ENCODE measurements around the gene GDAP2.

GDAP2 gene

DNA sequence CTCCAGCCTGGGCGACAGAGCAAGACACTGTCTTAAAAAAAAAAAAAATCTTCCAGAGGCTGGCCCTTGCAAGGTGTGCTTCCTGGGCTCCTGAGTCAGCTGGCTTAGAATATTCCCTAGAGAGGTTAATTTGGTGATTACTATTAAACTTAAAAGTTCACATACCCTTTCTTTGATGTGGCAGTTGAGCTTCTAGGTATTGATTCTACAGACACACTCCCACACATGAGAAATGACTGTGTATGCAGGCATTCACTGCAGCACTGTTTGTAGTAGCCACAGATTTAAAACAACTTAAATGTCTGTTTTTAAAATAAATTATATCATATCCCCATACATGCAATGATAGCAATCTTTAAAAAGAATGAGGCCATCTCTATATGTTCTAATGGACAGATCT, 93.4 kb downstream of the GDAP2 start:
- no peak for DNase-seq

DNA sequence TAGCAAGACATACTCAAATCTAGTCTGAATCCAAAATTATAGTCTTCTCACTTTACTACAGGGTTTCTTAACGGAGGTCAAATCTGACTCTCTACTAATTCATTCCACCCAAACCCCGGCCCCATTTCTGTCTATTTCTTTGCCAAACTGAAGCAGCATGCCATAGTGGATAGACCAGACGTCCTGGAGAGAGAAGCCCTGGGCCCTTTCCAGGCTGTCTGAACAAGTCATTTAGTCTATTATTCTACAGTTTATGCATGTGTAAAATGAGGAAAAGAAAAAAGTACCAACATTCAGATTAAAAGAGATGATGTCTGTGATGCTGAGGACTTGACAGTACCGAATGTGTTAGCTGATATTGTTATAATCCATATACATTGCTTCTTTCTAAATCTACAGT, 95.0 kb downstream of the GDAP2 start:
- no peak for DNase-seq

DNA sequence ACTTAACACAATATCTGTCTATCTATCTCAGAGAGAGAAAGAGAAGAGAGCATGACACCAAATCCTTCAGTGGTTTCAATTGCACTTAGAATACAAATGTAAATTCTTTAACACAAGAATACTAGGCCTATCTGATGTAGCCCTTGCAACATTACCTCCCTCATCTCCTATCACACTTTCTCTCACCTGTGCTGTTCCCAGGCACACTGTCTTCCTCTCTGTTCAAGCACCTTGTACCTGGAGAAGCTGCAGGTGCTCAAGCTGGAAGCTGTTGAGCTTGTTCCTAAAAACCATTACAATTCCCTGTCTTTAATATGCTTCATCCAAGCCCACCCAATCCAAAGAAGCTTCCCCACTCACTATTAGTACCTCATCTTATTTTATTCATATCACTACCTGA, 97.0 kb downstream of the GDAP2 start:
- no peak for DNase-seq

DNA sequence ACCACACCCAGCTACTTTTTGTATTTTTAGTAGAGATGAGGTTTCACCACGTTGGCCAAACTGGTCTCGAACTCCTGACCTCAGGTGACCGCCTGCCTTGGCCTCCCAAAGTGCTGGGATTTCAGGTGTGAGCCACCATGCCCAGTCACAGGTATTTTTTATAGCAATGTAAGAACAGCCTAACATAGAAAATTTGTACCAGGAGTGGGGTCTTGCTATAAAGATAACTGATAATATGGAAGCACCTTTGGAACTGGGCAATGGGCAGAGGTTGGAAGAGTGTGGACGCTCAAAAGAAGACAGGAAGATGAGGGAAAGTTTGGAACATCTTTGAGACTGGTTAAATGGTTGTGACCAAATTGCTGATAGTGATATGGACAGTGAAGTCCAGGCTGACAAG, 99.2 kb downstream of the GDAP2 start:
- DNase-seq: no peak

DNA sequence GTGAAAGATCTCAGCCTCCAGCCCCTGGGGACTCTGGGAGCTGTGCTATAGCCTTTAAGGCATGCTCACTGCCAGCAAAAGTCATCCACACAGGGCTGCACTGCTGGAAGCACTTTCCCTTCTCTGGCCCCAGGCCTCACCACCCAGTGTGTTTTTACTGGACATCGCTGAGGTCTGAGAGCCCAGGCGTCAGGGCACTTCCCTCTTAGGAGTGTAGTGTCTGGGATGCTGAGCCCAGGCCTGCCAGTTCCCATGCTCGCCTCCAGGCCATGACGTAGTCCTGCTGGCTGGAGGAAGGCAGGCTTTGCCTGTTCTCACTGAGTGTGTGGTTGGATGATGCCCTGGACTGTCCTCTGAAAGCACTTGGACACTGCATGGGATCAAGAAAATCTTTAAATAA, 101.2 kb downstream of the GDAP2 start:
- DNase-seq: no peak

DNA sequence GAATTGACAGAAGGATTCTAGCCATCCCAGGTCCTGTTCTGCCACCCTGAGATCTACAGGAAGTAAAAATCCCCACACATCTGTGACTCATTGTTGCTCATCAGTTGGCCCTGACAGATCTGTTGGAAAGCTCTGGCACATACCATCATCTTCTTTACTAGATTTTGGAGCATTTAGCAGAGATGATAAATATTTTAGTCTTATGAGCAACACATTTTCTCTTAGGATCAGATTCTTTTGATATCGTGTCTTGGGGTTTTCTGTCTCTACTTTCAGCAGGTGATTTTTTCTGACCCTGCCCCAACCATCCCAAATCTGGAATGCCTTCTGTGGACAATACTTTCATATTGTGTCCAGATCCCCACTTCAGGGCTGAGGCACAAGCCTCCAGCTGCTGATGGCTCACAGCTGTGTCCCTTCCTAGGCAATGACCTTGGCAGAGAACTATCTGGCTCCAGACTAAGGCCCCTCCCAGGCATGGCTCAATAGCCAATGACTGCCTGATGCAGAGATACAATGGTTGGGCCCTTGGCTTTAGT, 102.8 kb downstream of the GDAP2 start:
- no peak for DNase-seq

DNA sequence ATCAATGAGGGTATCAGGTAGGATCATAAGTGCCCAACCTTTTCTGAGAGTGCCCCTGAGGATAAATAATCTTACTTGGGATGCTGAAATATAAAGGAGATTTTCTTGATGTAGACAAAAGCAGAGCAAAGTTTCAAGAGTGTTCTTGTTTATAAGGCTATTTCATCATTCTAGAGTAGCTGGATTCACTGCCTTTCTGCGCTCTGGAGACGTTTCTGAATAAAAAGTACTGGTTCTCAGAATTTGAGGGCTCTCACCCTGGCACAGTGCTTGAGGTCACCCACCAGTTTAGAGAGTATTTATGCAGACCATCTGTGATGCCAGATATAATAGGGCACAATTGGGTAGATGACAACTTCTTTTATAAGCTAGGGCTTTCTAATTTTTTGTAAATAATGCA, 103.3 kb downstream of the GDAP2 start:
- DNase-seq: no peak

DNA sequence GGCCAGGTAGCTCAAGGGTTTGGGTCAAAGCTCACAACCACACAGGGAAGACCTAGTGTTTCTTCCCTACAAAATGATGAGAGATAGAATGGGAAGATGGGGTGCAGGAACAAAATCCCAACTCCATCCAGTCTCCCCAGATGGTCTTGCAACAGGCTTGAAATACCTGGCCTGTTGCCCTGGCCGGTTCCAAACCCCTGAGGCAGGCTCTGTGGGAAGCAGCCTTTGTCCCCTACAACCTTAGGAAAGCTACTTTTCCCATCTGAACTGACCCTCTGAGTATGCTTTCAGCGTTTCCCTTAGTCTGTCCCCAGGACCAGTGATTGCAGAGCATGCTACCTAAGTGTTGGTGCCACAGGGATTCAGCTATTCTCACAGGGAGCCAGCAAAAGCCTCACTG, 104.0 kb downstream of the GDAP2 start:
- DNase-seq: no peak

DNA sequence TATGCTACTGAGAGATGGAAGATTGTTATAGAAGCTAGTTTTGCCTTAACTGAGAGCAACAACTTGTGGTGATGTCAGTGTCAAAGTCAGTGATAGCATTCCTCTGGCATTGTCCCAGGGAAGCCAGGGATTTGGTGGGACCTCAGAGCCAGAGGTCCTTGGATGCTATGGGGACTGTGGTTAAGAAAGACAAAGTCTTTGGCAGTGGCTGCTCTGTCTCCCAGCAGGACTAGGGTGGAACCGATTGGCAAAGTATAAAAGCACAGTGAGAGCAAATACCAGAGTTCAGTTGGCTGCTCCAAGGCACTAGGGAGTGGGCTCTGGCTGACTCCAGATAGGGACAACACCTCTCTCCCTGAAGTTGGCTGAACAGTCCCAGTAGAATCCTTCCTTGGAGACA, 104.8 kb downstream of the GDAP2 start:
- no peak for DNase-seq

DNA sequence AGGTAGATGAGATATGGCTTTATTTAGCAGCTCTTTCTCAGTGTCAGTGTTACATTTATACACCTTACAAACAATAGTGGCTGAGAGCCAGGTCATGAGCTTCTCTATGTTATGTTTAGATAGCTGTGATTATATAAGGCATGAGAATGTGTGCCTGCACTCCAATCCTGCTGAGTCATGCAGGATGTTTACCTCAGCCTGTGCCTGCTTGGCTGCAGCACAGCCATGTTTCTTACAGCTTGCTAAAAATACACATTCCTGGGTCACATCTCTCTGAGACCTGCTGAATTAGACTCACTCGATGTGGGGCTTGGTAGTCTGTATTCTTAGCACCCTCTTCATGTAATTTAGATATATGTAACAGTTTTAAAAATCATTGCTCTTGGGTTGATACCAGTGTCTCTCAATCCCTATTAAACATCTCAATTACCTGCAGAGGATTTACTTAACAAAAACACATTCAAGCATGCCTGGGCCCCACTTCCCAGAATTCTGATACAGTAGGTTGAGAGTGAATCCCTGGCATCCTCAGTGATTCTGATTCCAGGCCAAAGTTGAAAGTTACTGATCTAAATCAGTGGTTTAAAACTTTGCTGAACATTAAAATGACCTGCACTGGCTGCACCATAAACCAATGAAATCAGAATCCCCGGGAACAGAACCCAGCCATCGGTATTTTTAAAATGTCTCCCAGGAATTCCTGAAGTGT, 107.5 kb downstream of the GDAP2 start:
- no peak for DNase-seq

DNA sequence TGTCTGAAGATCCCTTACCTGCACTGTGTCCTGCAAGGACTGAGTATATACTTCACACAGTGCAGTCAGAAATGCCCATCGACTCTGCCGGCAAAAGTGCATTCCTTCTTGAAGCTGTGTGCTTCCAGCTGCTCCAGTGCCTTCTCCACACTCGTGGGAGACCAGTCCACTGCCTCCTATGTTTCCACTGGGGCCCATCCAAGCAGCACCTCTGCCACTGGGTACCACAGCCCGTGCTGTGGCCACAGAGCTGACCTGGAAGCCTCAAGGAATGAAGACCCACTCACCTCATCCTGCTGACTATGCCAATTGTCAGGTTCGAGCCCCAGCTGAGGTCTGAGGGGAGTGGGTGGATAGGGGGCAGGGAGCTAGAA, 108.1 kb downstream of the GDAP2 start:
- DNase-seq: no peak

DNA sequence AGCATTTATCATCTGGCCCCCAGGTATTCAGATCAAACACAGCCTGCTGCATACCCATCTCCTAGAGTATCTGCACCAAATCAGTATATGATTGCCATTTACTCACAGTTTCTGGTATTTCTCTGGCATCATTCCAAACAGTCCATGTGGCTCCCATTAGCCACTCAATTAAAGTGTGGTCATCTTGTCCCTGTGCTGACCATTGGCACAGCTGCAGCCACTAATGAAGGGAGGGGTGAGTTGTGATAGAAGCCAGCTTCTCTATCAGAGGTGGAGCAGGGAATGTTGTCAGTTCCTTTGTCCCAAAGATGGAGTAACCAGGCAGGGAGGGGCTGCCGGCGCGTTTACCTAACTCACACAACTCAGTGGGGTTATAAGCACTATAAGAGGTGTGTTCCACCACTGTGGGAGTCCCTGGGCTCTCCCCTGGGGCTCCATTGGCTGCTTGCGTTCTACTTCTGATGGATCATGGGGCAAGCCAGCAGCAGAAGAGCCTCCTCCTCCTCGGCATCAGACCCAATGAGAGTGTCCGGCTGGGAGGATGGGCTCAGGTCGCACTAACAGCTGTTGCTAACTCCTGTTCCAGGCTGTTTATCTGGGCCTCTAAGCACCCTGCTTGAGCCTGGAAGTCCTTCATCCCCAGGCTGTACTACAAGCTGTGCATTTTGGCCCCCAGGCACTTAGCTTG, 108.6 kb downstream of the GDAP2 start:
- no peak for DNase-seq

DNA sequence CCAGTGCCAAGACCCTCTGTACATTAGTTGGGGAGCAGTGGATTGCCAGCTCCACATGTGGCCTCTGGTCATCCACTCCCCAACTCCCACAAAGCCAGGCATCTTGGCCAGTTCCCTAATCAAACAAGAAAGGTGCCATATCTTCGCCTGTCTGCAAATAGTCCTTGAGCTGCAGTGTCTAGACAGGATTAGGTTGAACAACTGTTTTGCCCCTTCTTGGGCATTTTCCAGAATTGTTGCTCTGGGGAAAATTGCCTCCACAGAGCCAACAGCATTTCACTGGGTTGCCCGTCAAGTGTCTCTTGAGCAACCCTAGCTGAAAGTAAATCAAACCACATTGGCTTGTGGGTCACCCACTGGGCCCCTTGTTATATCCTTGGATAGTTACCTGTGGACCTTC, 109.3 kb downstream of the GDAP2 start:
- DNase-seq: no peak

DNA sequence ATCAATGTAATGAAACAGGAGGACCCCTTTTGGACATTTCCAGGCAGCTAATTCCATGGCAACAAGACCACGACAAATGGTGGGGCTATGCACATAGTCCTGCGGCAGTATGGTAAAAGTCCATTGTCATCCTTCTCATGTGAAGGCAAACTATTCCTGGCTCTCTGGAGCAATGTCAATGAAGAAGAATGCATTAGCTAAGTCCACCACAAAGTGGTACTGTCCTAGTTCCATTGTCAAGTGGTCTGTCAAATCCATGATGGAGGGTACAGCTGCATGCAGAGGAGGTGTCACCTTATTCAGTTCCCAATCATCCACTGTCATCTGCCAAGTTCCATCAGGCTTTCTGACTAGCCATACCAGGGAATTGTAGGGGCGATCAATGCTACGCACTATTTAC, 110.1 kb downstream of the GDAP2 start:
- DNase-seq: no peak

DNA sequence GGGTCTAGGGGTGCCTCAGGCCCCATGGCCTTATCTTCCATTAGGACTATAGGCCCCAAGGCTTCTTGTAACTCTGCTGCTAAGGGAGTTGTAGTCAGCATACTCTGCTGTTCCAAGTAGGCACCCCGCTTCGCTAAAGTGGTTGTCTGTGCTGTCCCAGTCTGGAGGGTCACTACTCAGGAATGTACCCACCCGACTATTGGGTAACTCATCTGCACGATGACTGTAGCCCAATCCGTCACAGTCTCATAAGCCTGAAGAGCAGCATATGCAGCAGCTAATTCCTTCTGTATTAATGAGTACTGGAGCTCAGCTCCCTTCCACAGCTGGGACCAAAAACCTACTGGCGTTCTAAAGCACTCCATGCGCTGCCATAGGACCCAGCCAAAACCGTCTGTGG, 111.0 kb downstream of the GDAP2 start:
- no peak for DNase-seq

DNA sequence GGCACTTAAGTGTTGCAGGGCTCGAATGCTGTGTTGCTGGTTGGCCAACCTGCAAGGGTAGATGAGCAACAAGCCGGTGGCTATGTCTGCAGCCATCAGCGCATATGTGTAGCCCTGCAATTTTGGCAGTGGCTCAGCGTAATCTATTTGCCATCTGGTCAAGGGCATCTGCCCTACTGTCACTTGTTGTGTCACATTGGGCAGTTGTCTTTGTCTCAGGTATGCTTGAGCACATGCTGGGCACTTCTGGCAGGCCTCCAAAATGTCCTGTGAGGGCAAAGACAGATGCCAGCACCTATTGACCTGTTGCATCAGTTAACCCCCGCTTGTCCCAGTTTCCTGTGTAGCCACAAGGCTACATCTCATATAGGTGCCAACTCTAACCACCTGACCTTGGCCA, 111.8 kb downstream of the GDAP2 start:
- no peak for DNase-seq

DNA sequence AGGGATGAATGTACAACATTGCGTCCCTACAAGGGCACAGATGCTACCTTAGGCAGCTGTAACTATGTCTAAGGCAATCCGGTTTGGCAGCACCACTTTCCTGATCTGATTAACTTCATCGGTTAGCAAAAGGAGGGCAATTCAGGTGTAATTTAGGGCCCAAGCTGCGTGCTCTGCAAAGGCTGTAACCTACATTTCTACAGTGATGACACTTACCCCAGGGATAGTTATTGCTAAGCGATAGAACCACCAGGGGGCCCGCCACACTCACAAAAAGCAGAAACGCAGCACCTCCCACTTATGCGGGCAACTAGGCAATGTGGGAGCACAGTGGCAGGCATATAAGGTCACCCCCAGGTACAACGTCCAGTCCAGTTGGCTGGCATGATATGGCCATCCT, 113.5 kb downstream of the GDAP2 start:
- no peak for DNase-seq

DNA sequence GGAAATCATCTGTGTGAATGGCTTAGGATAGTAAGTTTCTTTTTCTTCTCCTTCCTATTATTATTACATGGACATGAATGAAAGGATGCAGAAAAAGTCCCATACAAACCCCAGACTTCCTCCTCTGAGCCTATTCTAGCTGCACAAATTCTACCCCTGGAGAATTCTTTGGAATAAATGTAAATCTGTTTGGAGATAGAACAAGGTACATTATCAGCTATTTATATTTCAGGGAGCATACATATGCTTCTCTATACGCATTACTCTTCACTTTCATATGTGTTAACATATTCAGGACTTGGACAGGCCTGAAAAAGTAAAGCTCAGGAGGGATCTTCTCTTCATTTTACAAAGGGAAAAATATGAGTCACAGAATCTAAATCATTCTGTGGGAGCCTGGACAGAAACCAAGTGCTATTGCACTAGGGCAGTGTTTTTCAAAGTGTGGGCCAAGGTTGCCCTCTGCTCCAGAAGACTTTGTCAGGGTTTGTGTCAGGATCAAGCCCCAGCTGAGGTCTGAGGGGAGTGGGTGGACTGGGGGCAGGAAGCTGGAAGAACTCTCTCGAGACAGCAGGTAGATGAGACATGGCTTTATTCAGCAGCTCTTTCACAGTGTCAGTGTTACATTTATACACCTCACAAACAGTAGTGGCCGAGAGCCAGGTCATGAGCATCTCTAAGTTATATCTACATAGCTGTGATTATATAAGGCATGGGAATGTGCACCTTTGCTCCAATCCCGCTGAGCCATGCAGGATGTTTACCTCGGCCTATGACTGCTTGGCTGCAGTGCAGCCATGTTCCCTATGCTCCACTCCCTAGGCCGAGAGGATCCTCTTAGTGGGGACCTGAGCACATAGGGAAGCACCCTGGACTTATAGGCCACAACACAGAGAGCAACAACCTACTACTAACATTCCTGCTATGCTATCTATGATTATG, 114.3 kb downstream of the GDAP2 start:
- DNase-seq: no peak

Data from bone marrow (tissue), 2 donors.